GM12892 (cell line): ENCODE measurements around the gene DTL.

Experiments used
- DNase-seq: peaks from one replicate; pipeline ENCODE4 v3.0.0; 2011; ENCODE audit not compliant: insufficient read length
- FAIRE-seq: peaks from 2 replicates; lab custom pipeline; 2011; peaks lifted over from hg19 to GRCh38; lab: Jason Lieb, UNC
- POLR2A ChIP-seq: IDR thresholded peaks from 2 replicates; pipeline ENCODE4 v1.6.1; 2011; ENCODE audit warnings: low read depth, low read length, control low read depth
- POLR2AphosphoS5 ChIP-seq: IDR thresholded peaks from 2 replicates; pipeline ENCODE4 v1.6.1; 2011; ENCODE audit warnings: low read depth, low read length, control low read depth
- TAF1 ChIP-seq: IDR thresholded peaks from 2 replicates; pipeline ENCODE4 v1.6.1; 2011; ENCODE audit warnings: low read depth, mild to moderate bottlenecking, control low read depth, low read length, borderline replicate concordance

The DTL gene

DNA sequence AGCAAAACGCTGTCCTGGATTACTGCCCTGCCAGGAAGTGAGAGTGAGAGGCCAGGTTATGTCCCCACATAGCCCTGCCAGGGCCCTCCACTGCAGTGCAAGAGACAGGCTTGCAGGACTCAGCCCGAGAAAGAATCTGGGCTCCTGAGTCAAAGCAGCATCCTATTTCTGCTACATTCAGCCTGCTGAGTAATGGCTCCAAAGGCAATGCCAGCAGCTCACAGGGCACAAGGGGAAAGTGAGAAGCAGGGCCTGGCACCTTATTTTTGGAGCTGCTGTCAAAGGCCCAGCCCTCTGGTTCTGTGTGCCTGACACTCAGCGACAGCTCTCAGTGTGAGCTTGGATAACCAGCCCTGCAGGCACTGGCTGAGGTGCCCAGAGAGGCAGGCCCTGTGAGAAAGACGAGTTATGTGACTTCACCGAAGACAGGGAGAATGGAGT lies 83.9 kb downstream of the DTL start:
- FAIRE-seq, result no peak
- DNase-seq, result no peak
- TF ChIP-seq TAF1 (no peak), POLR2A (no peak), POLR2AphosphoS5 (no peak)

DNA sequence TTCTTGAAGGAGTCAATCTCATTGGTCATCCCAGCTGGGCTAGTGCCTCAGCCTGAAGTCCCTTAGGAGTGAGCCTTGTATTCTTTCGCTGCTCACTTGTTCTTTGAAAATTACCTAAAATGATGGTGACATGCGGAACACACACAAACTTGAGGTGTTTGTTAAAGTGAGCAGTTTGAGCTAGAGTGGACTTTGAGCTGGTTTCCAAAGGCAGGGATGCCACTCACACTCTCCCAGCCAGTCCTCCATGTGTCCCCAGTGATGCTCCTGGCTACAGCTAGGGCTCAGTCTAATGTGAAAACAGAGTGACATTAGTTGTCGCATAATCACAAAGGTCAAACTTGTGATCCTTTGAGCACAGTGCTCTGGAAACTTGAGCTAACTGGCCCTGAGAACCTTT lies 84.3 kb downstream of the DTL start:
- DNase-seq, result no peak
- TF ChIP-seq POLR2A (no peak), TAF1 (no peak), POLR2AphosphoS5 (no peak)
- FAIRE-seq, result no peak

DNA sequence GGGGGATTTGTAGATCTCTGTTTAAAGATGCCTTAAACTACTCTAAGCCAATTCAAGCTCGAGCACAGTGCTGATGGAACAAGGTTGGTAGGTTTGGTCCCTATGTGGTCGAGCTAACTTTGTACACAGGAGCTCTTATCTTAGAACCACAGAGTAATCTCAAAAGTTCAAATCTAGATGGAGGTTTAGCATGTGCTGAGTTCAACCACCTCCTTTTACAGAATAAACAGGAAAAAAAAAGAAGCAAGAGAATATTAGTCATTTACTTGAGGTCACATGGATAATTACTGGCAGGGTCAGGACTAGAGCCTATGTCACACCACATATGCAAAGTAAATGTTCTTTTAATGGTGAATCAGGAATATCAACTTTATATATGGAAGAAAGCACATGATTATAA lies 86.2 kb downstream of the DTL start:
- TF ChIP-seq POLR2AphosphoS5 (no peak), POLR2A (no peak), TAF1 (no peak)
- no peak for DNase-seq
- no peak for FAIRE-seq

DNA sequence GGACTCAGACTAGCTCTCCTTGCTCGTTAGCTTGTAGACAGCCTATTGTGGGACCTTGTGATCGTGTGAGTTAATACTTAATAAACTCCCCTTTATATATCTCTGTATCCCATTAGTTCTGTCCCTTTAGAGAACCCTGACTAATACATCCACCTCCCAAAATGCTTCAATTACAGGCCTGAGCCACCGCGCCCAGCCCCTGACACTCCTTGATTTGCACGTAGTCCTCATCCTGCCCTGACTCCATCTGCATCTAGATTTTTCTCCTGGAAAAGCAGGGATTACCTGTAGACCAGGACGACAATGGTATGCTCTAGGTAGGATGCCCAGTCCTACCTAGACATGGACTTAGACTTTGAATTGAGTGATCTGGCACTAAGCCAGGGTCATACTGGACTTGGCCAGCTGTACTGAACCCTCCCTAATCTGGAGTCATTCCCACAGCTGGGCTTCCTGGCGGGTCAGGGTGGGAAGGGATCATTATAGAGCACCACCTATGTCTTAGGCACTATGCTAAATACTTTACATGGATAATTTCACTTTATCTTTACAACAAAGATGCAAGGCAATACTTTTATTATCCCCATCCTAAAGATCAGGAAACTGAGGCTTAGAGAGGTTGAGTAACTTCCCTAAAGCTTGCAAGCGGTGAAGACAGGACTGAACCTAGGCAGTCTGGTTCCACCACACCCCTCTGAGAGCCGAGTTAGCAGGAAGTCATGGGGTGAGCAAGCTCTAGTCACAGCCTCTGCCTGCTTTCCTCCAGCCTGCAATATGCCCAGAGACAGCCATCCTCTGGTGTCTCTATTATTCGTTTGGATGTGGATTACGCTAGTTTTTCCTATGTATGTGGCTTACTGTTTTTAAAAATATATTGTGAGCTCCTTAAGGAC lies 89.4 kb downstream of the DTL start:
- FAIRE-seq, result no peak
- no peak for DNase-seq
- TF ChIP-seq POLR2AphosphoS5 (no peak), POLR2A (no peak), TAF1 (no peak)

DNA sequence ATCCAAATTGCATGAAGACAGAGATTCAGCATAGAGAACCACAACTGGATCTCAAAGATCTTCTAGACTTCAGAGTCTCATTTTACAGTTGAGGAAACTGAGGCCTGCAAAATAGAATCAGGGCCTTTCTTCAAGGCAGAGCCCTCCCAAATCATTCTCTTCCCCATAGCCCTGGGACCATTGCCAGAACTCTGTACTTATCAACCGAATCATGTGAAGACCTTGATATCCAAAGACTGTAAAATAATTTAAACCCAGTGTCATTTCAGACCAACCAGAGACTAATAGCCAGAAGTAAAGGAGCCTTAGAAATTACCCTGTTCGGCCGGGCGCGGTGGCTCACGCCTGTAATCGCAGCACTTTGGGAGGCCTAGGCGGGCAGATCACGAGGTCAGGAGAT lies 90.1 kb downstream of the DTL start:
- no peak for FAIRE-seq
- TF ChIP-seq POLR2A (no peak), TAF1 (no peak), POLR2AphosphoS5 (no peak)
- DNase-seq, result no peak

DNA sequence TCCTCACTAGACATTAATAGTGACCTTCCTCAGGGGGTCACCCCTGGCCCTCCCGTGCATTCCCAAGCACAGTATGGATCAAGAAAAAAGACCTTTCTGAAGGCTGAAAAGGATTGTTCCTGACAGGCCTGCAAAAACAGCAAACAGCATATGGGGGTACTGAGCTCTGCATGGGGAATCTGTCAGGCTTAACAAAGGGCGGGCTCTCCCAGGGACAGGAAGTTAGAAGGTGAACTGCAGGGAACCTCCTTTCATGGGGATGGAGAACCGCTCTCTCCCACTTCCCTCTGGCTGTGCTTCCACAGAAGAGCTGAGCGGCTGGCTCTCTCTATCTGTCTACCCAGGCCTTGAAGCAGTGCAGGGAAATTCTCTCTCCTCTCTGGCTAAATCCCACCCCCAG lies 91.7 kb downstream of the DTL start:
- no peak for TF ChIP-seq POLR2A
- no peak for TF ChIP-seq TAF1
- no peak for TF ChIP-seq POLR2AphosphoS5
- no peak for DNase-seq
- no peak for FAIRE-seq

DNA sequence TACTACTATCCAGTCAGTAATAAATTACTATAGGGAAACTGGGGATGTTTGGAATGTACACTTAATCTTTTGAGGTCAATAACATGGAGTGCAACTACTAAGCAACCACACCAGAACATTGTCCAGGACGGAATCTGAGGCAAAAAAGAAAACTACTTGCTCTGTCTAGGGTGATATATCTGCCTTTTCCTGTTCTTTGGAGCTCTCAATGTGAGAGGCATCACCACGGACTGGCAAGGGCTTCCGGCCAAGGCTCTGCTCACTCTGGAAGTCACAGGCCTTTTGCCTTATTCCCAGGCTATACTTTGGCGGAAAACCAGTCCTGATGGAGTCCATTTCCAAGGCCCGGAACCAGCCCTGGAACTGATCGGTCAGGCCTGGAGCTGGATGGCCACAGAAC lies 94.2 kb downstream of the DTL start:
- FAIRE-seq (no peak), DNase-seq (no peak)
- TF ChIP-seq POLR2AphosphoS5 (no peak), POLR2A (no peak), TAF1 (no peak)

DNA sequence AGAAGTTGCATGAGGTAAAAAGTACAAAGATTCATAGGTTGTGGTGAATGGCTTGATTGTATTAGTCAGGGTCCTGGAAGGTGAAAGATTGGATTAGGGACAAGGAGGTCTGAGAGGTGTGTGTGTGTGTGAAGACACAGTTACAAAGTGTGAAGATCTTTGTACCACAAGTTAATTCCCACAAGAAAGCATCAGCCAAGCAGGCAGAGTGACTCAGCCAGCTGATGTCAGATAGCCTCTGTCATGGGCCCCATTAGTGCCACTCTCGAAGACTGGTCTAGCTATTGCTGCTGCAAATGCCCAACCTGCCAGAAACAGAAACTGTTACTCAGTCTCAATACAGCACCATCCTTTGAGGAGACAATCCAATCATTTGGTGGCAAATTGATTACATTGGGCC lies 96.5 kb downstream of the DTL start:
- DNase-seq (no peak), FAIRE-seq (no peak)
- TF ChIP-seq TAF1, result no peak
- no peak for TF ChIP-seq POLR2A
- TF ChIP-seq POLR2AphosphoS5, result no peak

DNA sequence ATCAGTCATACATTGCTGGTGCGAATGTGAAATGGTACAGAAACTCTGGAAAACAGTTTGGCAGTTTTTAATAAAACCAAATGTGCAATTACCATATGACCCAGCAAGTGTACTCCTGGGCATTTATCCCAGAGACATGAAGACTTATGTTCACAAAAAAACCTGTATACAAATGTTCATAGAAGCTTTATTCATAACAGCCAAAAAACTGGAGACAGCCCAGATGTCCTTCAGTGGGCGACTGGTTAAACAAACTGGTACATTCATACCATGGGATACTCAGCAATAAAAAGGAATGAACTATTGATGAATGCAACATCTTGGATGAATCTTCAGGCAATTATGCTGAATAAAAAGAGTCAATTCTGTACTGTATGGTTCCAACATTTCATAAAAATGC lies 97.8 kb downstream of the DTL start:
- TF ChIP-seq TAF1 (no peak), POLR2AphosphoS5 (no peak), POLR2A (no peak)
- FAIRE-seq, result no peak
- DNase-seq, result no peak

DNA sequence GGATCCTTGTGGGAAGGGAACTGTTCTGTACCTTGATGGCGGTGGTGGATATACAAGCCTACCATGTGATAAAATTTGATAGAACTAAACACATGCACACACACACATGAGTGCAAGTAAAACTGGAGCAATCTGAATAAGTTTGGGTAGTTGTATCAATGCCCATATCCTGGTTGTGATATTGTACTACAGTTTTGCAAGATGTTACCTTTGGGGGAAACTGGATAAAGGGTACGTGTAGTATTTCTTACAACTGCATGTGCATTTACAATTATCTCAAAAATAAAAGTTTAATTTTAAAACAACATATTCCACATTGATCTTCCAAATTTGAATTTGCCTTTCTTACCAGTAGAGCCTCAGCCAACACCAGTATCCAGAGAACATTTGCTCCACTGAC lies 99.6 kb downstream of the DTL start:
- FAIRE-seq (no peak), DNase-seq (no peak)
- TF ChIP-seq TAF1 (no peak), POLR2A (no peak), POLR2AphosphoS5 (no peak)

DNA sequence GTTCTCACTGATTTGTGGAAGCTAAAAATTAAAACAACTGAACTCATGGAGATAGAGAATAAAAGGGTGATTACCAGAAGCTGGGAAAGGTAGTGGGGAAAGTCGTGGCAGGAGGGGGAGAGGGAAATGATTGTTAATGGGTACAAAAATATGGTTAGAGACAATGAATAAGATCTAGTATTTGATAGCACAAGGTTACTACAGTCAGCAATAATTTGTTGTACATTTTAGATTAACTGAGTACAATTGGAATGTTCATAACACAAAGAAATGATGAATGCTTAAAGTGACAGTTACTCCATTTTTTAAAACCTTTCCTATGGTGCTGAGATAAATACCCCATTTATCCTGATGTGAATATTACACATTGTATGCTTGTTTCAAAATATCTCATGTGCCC lies 102.3 kb downstream of the DTL start:
- TF ChIP-seq POLR2AphosphoS5, result no peak
- no peak for TF ChIP-seq TAF1
- TF ChIP-seq POLR2A, result no peak
- DNase-seq, result no peak
- FAIRE-seq, result no peak

DNA sequence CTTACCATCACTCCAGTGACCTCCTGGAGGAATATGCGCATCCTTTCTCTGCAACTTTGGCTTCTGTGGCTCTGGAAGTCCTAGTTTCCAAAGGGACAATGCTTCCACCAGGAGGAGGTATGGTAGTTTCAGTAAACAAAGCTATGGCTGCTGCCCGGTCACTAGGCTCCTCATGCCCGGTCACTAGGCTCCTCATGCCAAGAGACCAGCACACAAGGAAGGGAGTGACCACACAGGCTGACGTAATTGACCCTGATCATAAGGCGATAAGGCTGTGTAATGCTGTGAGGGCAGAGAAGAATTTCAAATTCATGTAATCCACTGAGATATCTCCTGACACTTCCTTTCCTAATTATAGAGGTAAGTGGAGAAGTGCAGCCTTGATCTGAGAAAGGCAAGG lies 102.9 kb downstream of the DTL start:
- DNase-seq (no peak), FAIRE-seq (no peak)
- TF ChIP-seq POLR2AphosphoS5 (no peak), TAF1 (no peak)
